ENCODE measurements around the gene TFPI. TPM values are rescaled to one million over a fixed set of nuclear protein-coding genes. Genes with fewer than 3 reads are reported as not detected.
"Not testable (repeated sequence)": the region's sequence is repeated elsewhere in the genome, so short reads cannot be mapped to it uniquely, and the experiment has no call there.

TFPI gene
- total RNA-seq, 5 donors from 2014 or later (not counting 1 experiment from before 2014, with no cell fraction given): 0.47 to 1.5 (median 1.0) TPM

- Mint-ChIP-seq H3K4me3 (no peak overlapping the region), H3K27ac (no peak overlapping the region), H3K36me3 (no peaks in the 10 kb centered on the region), H3K27me3 (peaks cover 0 to 2% of the 10 kb centered on the region in 2 donors), H3K9me3 (peaks cover 4 to 8% (median 8%) of the 10 kb centered on the region in 3 donors), H3K4me1 (peaks cover 0 to 7% (median 2%) of the 10 kb centered on the region in 3 donors)
- Histone ChIP-seq H3K27ac (ENCODE audit: low read length) (no peak overlapping the region), H3K4me1 (ENCODE audit: control insufficient read depth in 1 of 2, extremely low read depth in 1 of 2, insufficient read depth in 2 of 2, low read length in 2 of 2) (peaks cover 0 to 6% of the 10 kb centered on the region in 2 experiments), H3K4me3 (ENCODE audit: control insufficient read depth in 1 of 2, extremely low read depth in 1 of 2, low read length in 1 of 2) (no peak overlapping the region), H3K36me3 (ENCODE audit: control insufficient read depth in 2 of 2, extremely low read depth in 1 of 2, insufficient read depth in 1 of 2, low read length in 1 of 2) (no peaks in the 10 kb centered on the region), H3K27me3 (replicated peaks in 1 of 2; ENCODE audit: control insufficient read depth in 2 of 2, extremely low read depth in 1 of 2, insufficient read depth in 2 of 2, low read length in 1 of 2) (peaks cover 0 to 6% of the 10 kb centered on the region in 2 experiments), H3K9me3 (no peaks in the 10 kb centered on the region)
- WGBS (ENCODE audit: insufficient coverage): 100% methylated on average over 1 of the region's 4 CpGs
- no peak for ATAC-seq (replicated peaks in 1 of 4)
- no peak for DNase-seq
- ChIA-PET POLR2A (no interaction called here), CTCF (interaction anchor here in 1 of 2 donors (1.4 kb wide), 1 partner anchor 15 kb away, joined by 3 read pairs; no protein-coding TSS in a partner anchor)
Observed at GRCh38 chr2:187514930-187515329, 39.3 kb downstream of the TFPI start.

DNA sequence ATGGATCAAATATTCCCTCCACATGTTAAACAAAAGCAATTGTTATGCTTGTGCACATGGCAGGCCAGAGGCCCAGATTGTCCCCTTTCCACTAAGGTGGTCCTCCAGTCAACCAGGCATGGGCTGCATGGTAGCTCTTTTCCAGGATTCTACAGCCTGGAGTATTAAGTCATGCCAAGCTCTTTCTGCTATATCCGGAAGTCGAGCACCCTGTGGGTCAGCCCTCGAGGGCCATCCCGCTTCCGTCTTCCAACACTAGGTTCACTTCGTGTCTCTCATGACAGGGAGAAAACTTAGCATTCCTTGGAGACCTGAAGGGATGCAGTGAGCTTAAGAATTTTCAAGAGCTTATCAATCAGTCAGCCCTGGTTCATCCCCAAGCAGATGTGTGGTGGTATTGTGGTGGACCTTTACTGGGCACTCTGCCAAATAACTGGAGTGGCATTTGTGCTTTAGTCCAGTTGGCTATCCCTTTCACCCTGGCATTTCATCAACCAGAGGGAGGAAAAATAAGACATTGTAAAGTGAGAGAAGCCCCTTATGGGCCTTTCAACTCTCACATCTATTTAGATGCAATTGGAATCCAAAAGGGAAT, 39.9 kb downstream of the TFPI start:
- H3K36me3 Mint-ChIP-seq; H3K27ac ChIP-seq (ENCODE audit: low read length); ATAC-seq (replicated peaks in 1 of 4); DNase-seq; H3K27me3 Mint-ChIP-seq; H3K9me3 Mint-ChIP-seq; H3K4me1 ChIP-seq (ENCODE audit: control insufficient read depth in 1 of 2, extremely low read depth in 1 of 2, insufficient read depth in 2 of 2, low read length in 2 of 2); H3K9me3 ChIP-seq; H3K36me3 ChIP-seq (ENCODE audit: control insufficient read depth in 2 of 2, extremely low read depth in 1 of 2, insufficient read depth in 1 of 2, low read length in 1 of 2); H3K27me3 ChIP-seq (replicated peaks in 1 of 2; ENCODE audit: control insufficient read depth in 2 of 2, extremely low read depth in 1 of 2, insufficient read depth in 2 of 2, low read length in 1 of 2); H3K27ac Mint-ChIP-seq; H3K4me3 Mint-ChIP-seq; POLR2A ChIA-PET; H3K4me3 ChIP-seq (ENCODE audit: control insufficient read depth in 1 of 2, extremely low read depth in 1 of 2, low read length in 1 of 2): not testable (repeated sequence)
- H3K4me1 Mint-ChIP-seq: peaks cover 0 to 10% (median 4%) of the 10 kb centered on the region in 3 donors
- WGBS (ENCODE audit: insufficient coverage): 94% methylated on average over 3 of the region's 6 CpGs
- CTCF ChIA-PET: interaction anchor here in 1 of 2 donors (1.4 kb wide), 1 partner anchor 15 kb away, joined by 3 read pairs; no protein-coding TSS in a partner anchor

DNA sequence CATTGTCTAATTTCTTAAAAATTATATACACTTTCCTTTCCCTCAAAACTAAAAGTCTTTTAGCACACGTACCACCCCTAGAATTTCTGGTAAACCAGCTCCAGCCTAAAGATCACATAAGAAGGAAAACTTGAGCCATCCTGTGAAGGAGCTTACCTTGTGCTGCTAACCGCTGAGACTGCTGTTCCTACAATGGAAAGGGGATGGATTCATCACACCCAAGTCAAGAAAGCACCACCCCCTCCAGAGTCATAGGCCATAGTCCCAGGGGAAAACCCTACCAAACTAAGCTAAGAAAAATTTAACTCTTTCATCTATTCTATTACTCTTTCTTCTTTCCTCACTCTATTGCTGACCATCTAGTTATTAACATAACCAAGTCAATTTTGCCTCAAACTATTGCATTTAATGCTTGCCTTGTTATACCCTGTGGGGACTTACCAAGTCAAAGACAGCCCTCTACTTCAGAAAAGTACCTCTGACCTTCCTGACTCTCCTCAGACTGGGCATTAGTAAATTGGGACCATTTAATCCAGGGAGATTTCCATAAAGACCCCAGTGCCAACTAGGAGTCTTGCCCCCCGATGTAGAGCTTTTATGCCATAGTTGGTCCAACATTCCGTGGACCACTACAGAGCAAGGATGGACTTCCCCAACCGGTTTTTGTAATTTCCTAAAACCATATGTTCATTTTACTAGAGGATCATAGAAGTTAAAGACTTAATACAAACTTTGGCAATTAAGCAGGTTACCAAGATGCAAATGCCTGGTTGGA, 40.6 kb downstream of the TFPI start:
- H3K27ac ChIP-seq (ENCODE audit: low read length); H3K4me1 ChIP-seq (ENCODE audit: control insufficient read depth in 1 of 2, extremely low read depth in 1 of 2, insufficient read depth in 2 of 2, low read length in 2 of 2); H3K4me3 ChIP-seq (ENCODE audit: control insufficient read depth in 1 of 2, extremely low read depth in 1 of 2, low read length in 1 of 2); POLR2A ChIA-PET; H3K9me3 ChIP-seq; ATAC-seq (replicated peaks in 1 of 4); H3K36me3 ChIP-seq (ENCODE audit: control insufficient read depth in 2 of 2, extremely low read depth in 1 of 2, insufficient read depth in 1 of 2, low read length in 1 of 2); H3K9me3 Mint-ChIP-seq; H3K36me3 Mint-ChIP-seq; DNase-seq; H3K27me3 Mint-ChIP-seq; H3K27ac Mint-ChIP-seq; H3K27me3 ChIP-seq (replicated peaks in 1 of 2; ENCODE audit: control insufficient read depth in 2 of 2, extremely low read depth in 1 of 2, insufficient read depth in 2 of 2, low read length in 1 of 2); H3K4me3 Mint-ChIP-seq: not testable (repeated sequence)
- CTCF ChIA-PET: interaction anchor here in 1 of 2 donors (1.4 kb wide), 1 partner anchor 14 kb away, joined by 3 read pairs; no protein-coding TSS in a partner anchor
- H3K4me1 Mint-ChIP-seq: peaks cover 0 to 10% (median 4%) of the 10 kb centered on the region in 3 donors
- 100% methylated on average over 1 of the region's 5 CpGs for WGBS (ENCODE audit: insufficient coverage)

DNA sequence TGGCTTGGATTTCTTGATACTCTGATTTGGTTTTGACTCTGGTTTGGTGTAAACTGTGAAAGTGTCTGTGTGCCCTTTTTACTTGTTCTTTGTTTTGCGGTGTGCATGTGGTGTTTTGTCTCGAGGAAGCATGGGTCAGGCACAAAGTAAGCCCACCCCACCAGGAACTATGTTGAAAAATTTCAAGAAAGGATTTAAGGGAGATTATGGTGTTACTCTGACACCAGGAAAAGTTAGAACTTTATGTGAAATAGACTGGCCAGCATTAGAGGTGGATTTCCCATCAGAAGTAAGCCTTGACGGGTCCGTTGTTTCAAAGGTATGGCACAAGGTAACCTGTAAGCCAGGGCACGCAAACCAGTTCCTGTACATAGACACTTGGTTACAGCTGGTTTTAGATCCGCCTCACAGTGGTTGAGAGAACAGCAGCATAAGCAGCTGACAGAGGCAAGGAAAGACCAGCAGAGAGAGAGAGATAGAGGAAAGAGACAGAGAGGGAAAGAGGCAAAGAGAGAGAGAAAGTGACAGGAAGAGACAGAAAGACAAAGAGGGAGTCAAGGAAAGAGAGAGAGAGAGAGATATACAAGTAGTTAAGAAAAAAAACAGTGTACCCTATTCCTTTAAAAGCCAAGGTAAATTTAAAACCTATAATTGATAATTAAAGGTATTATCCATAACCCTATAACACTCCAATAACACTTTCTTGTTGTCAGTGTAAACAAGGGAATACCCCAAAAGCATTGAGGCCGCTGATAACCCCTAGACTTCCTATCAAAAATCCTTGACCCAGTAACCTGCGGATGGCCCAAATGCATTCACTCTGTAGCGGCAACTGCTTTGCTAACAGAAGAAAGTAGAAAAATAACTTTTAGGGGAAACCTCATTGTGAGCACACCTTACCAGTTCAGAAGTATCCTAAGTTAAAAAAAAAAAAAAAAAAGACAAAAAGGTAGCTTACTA, 42.6 kb downstream of the TFPI start:
- peaks cover 0 to 4% (median under 1%) of the 10 kb centered on the region in 3 donors for H3K9me3 Mint-ChIP-seq
- 51% methylated on average over 5 of the region's 9 CpGs for WGBS (ENCODE audit: insufficient coverage)
- ChIA-PET CTCF (interaction anchor here in 1 of 2 donors (0.6 kb wide), 2 partner anchors 1929 to 1950 kb away, joined by 3 to 4 read pairs; partner anchors contain the start of gene WDR75), POLR2A (no interaction called here)
- Histone ChIP-seq H3K9me3 (no peaks in the 10 kb centered on the region), H3K4me1 (ENCODE audit: control insufficient read depth in 1 of 2, extremely low read depth in 1 of 2, insufficient read depth in 2 of 2, low read length in 2 of 2) (peaks cover 0 to 6% of the 10 kb centered on the region in 2 experiments), H3K36me3 (ENCODE audit: control insufficient read depth in 2 of 2, extremely low read depth in 1 of 2, insufficient read depth in 1 of 2, low read length in 1 of 2) (no peaks in the 10 kb centered on the region), H3K27me3 (replicated peaks in 1 of 2; ENCODE audit: control insufficient read depth in 2 of 2, extremely low read depth in 1 of 2, insufficient read depth in 2 of 2, low read length in 1 of 2) (peaks cover 0 to 4% of the 10 kb centered on the region in 2 experiments), H3K27ac (ENCODE audit: low read length) (no peak overlapping the region), H3K4me3 (ENCODE audit: control insufficient read depth in 1 of 2, extremely low read depth in 1 of 2, low read length in 1 of 2) (no peak overlapping the region)
- H3K27ac Mint-ChIP-seq: no peak overlapping the region
- DNase-seq (no peak), ATAC-seq (replicated peaks in 1 of 4) (no peak)
- H3K4me3 Mint-ChIP-seq: no peak overlapping the region
- peaks cover 0 to 10% (median 4%) of the 10 kb centered on the region in 3 donors for H3K4me1 Mint-ChIP-seq
- no peaks in the 10 kb centered on the region for H3K36me3 Mint-ChIP-seq
- H3K27me3 Mint-ChIP-seq: peaks cover 0 to 2% of the 10 kb centered on the region in 2 donors

DNA sequence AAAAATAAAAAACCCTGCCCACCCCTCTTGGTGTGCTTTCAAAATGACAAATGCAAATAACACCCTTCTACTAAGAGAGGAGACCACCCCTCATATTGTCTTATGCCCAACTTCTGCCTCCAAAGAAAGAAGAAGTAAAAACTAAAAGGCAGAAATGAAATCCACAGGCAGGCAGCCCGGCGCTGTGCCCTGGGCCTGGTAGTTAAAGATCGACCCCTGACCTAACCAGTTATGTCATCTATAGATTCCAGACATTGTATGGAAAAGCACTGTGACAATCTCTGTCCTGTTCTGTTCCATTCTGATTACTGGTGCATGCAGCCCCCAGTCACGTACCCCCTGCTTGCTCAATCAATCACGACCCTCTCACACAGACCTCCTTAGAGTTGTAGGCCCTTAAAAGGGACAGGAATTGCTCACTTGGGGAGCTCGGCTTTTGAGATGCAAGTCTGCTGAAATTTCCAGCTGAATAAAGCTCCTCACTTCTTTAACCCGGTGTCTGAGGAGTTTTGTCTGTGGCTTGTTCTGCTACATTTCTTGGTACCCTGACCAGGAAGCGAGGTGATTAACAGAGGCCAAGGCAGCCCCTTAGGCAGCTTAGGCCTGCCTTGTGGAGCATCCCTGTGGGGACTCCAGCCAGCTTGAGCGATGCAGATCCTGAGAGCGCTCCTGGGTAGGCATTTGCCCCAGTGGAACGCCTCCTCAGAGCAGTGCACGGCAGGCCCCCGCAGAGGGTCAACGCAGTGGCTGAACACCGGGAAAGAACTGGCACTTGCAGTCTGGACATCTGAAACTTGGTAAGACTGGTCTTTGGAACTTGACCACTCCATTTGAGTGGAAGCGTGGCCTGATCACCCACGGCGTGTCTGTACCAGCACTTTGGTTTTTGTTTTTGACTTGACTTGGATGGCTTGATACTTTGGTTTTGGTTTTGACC, 43.5 kb downstream of the TFPI start:
- H3K4me1 Mint-ChIP-seq: peaks cover 0 to 10% (median 4%) of the 10 kb centered on the region in 3 donors
- DNase-seq; H3K4me3 Mint-ChIP-seq; H3K36me3 Mint-ChIP-seq; H3K9me3 Mint-ChIP-seq; H3K27ac Mint-ChIP-seq; CTCF ChIA-PET; H3K4me3 ChIP-seq (ENCODE audit: control insufficient read depth in 1 of 2, extremely low read depth in 1 of 2, low read length in 1 of 2); H3K27me3 Mint-ChIP-seq; H3K36me3 ChIP-seq (ENCODE audit: control insufficient read depth in 2 of 2, extremely low read depth in 1 of 2, insufficient read depth in 1 of 2, low read length in 1 of 2); H3K27ac ChIP-seq (ENCODE audit: low read length); H3K4me1 ChIP-seq (ENCODE audit: control insufficient read depth in 1 of 2, extremely low read depth in 1 of 2, insufficient read depth in 2 of 2, low read length in 2 of 2); ATAC-seq (replicated peaks in 1 of 4); POLR2A ChIA-PET; H3K27me3 ChIP-seq (replicated peaks in 1 of 2; ENCODE audit: control insufficient read depth in 2 of 2, extremely low read depth in 1 of 2, insufficient read depth in 2 of 2, low read length in 1 of 2); H3K9me3 ChIP-seq: not testable (repeated sequence)
- 87% methylated on average over 12 of the region's 18 CpGs for WGBS (ENCODE audit: insufficient coverage)

All from T-cell (primary cell).